ENCODE data around the gene KLF9. TPM values are rescaled to one million over a fixed set of nuclear protein-coding genes. Genes with fewer than 3 reads are reported as not detected.

Gene KLF9
- total RNA-seq, 4 donors from 2014 or later: 13.7 to 71.0 (median 17.3) TPM

DNA sequence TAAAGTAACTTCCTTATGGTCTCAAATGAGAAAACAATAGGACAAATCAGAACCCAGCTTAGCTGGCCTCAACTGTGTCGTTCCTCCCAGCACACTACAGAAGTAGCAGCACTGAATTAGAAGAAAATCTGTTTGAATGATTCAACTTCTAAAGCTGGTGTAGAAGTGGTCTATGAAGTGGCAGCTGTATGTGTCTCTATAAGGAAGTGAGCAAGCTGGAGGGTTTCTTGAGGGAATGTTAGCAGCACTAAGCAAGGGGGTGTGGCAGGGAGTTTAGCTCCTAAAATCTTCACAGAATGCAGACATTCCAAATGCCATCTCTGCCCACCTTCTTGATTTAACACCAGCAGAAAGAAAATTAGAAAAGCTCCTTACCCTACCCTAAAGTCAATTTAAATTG lies 4.1 kb downstream of the KLF9 start:
- intact Hi-C loops (cut with DNase I): no loop called here
- Histone ChIP-seq H3K36me3 (peaks cover 0 to 13% (median 0%) of the 10 kb centered on the region in 3 donors), H3K4me1 (peaks cover 23 to 67% (median 31%) of the 10 kb centered on the region in 3 donors), H3K27me3 (no peaks in the 10 kb centered on the region), H3K9me3 (no peaks in the 10 kb centered on the region), H3K4me3 (peak overlapping the region; percentile 78 to 96 (median 88)), H3K27ac (peak overlapping the region; percentile 96 to 100 (median 100))
- TF ChIP-seq, protein P1, sequence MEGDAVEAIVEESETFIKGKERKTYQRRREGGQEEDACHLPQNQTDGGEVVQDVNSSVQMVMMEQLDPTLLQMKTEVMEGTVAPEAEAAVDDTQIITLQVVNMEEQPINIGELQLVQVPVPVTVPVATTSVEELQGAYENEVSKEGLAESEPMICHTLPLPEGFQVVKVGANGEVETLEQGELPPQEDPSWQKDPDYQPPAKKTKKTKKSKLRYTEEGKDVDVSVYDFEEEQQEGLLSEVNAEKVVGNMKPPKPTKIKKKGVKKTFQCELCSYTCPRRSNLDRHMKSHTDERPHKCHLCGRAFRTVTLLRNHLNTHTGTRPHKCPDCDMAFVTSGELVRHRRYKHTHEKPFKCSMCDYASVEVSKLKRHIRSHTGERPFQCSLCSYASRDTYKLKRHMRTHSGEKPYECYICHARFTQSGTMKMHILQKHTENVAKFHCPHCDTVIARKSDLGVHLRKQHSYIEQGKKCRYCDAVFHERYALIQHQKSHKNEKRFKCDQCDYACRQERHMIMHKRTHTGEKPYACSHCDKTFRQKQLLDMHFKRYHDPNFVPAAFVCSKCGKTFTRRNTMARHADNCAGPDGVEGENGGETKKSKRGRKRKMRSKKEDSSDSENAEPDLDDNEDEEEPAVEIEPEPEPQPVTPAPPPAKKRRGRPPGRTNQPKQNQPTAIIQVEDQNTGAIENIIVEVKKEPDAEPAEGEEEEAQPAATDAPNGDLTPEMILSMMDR (IDR thresholded peaks at IDR 0.05): no peak
- no peak for TF ChIP-seq POLR2A (IDR thresholded peaks at IDR 0.05)
- WGBS, 2 donors: 0 to 17% methylated on average over 1 of the region's 1 CpG
- DNase-seq: no peak

DNA sequence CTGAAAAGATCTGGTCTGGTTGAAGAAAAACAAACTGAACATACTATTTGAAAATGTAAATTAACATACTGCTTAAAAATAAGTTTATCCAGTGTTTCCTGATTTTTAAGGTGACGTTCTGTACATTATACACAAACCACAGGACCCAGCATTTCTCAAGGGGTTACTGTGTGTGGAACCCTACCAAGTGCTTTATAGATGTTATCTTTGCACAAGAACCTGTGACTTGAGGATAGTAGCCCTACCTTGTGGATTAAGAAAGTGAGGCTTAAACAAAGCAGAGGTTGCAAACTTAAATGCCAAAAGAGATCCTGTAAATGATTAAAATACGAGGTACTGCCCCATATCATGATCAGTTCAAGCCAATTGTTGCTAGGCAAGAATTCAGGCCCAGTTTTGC lies 4.7 kb downstream of the KLF9 start:
- Histone ChIP-seq H3K36me3 (peaks cover 0 to 13% (median 0%) of the 10 kb centered on the region in 3 donors), H3K4me1 (peaks cover 23 to 67% (median 31%) of the 10 kb centered on the region in 3 donors), H3K4me3 (peak overlapping the region; percentile 78 to 96 (median 88)), H3K9me3 (no peaks in the 10 kb centered on the region), H3K27me3 (no peaks in the 10 kb centered on the region), H3K27ac (peak overlapping the region; percentile 96 to 100 (median 100))
- no peak for TF ChIP-seq POLR2A (IDR thresholded peaks at IDR 0.05)
- TF ChIP-seq, protein P1 (IDR thresholded peaks at IDR 0.05): no peak
- 33 to 44% methylated on average over 2 of the region's 2 CpGs for WGBS, 2 donors
- intact Hi-C loops (cut with DNase I): no loop called here
- DNase-seq: no peak

DNA sequence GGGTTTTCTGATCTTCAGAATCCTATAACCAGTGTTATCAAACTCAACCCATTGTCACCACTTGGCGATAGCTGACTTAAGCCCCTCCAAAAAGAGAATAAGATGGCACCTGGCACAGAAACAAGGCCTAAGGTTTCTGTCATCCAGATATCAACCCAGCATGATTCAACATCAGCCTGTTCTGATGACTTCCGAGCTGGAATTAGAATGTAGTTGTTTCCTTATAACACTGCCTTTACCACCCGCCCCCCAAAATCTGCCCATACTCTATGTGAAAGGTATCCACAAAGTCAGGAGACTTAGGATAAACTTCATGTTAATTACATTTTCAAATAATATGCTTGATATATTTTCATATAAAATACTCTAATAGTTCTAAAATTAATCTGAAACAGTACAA lies 5.2 kb downstream of the KLF9 start:
- 75 to 90% methylated on average over 3 of the region's 3 CpGs for WGBS, 2 donors
- peak overlapping the region; percentile 78 to 96 (median 88) for H3K4me3 ChIP-seq

DNA sequence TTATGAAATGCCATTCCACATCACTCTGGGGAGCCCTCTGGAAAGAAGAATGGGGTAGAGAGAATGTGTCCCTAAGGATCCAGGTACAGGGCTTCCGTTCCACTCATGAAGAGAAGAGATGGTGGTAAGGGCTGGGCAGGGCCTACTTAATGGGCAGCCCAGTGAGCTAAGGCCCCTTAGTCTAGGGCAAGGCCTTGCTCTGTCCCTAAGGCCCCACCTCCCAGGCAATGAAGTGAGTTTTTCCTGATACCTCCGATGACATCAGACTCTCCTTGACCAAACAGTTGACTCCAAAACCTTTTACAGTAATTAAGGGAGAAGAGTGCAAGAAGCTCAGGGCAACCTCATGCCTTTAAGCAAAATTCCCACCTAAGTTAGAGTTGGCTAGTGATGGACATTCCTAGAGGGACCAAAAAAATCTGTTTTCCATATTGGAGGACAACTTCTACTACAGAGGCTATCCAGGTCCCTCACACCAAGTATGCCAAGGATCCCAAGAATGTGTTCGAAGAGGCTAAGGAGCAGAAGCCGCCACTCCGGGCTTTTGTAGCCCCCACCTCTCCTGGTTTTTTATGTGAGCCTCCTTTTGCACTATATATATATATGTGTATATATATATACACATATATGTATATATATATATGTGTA lies 5.9 kb downstream of the KLF9 start:
- no peaks in the 10 kb centered on the region for H3K27me3 ChIP-seq
- TF ChIP-seq, protein P1 (IDR thresholded peaks at IDR 0.05): no peak
- TF ChIP-seq POLR2A (IDR thresholded peaks at IDR 0.05): no peak
- WGBS, 2 donors: 93 to 94% methylated on average over 4 to 5 of the region's 5 CpGs
- H3K4me1 ChIP-seq: peaks cover 26 to 76% (median 35%) of the 10 kb centered on the region in 3 donors
- peaks cover 0 to 13% (median 0%) of the 10 kb centered on the region in 3 donors for H3K36me3 ChIP-seq
- peak overlapping the region in 2 of 4 donors; percentile 12 to 24 for H3K4me3 ChIP-seq
- DNase-seq: no peak
- intact Hi-C loops (cut with DNase I): no loop called here
- no peaks in the 10 kb centered on the region for H3K9me3 ChIP-seq
- H3K27ac ChIP-seq: peak overlapping the region in 3 of 4 donors; percentile 59 to 77 (median 59)

More for the DNA sequence above, 5.2 kb downstream of the KLF9 start:
- Histone ChIP-seq H3K9me3 (no peaks in the 10 kb centered on the region), H3K27me3 (no peaks in the 10 kb centered on the region), H3K4me1 (peaks cover 23 to 68% (median 32%) of the 10 kb centered on the region in 3 donors), H3K27ac (peak overlapping the region in 3 of 4 donors; percentile 96 to 100 (median 99)), H3K36me3 (peaks cover 0 to 13% (median 0%) of the 10 kb centered on the region in 3 donors)
- intact Hi-C loops (cut with DNase I): no loop called here
- TF ChIP-seq, protein P1 (IDR thresholded peaks at IDR 0.05): no peak
- no peak for TF ChIP-seq POLR2A (IDR thresholded peaks at IDR 0.05)
- DNase-seq: no peak

- H3K27ac ChIP-seq: peak overlapping the region; percentile 50 to 77 (median 59)
- H3K36me3 ChIP-seq: peaks cover 0 to 13% (median 0%) of the 10 kb centered on the region in 3 donors
- 48 to 57% methylated on average over 4 of the region's 4 CpGs for WGBS, 2 donors
- H3K4me1 ChIP-seq: peaks cover 36 to 90% (median 43%) of the 10 kb centered on the region in 3 donors
- H3K4me3 ChIP-seq: peak overlapping the region in 2 of 4 donors; percentile 24 to 28
- TF ChIP-seq POLR2A (IDR thresholded peaks at IDR 0.05): no peak
- TF ChIP-seq, protein P1 (IDR thresholded peaks at IDR 0.05): no peak
- H3K9me3 ChIP-seq: no peaks in the 10 kb centered on the region
- H3K27me3 ChIP-seq: no peaks in the 10 kb centered on the region
- DNase-seq: no peak
- intact Hi-C loops (cut with DNase I): no loop called here
These were observed 7.4 kb downstream of the KLF9 start for GRCh38 chr9:70407081-70407503.

Data from esophagus squamous epithelium (tissue), 5 donors.